HG02678 (cell line): Measurements from ENCODE around the gene BRAT1.

ENCODE experiments used
- ATAC-seq: cut with Tn5 transposase; IDR thresholded peaks from one replicate; pipeline ENCODE4 v1.9.1; 2021; ENCODE audit warnings: mild to moderate bottlenecking, moderate library complexity; ENCODE audit not compliant: unreplicated experiment

The BRAT1 gene

DNA sequence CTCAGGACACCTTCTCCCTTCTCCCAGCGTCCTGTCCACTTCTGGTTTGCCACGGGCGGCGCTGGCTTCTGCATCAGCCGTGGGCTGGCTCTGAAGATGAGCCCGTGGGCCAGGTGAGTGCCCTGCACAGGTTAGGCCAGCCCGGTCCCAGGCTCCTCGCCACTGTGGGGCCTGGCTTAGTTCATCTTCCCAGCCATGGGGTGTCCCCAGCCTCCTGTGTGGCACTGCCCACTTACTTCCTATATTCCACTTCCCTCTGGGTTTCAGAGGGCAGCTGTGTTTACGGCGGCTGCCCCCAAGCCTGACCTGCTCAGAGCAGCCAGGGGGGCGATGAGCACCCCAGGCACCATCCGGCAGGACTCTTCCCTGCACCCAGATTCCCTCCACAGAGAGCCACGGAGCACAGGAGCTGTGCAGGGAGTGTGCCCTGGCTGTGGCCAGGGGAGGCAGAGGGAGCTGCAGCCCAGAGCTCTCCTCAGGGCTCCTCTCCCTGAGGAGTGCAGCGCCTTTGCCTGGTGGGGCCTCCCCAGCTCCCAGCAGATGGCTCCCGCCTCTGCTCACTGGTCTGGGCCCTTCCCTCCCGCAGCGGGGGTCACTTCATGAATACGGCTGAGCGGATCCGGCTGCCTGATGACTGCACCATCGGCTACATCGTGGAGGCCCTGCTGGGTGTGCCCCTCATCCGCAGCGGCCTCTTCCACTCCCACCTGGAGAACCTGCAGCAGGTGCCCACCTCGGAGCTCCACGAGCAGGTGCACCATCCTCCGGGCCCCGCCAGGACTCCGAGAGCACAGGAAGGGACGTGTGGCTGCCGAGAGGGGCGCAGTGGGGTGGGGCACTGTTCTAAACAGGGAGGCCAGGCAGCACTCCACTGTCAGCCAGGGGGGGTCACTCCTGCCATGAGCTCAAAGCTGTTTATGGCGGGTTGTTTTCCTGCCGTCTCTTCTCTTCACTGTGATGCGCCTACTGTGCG is 29.4 kb downstream of the BRAT1 start:
- ATAC-seq, result no peak

DNA sequence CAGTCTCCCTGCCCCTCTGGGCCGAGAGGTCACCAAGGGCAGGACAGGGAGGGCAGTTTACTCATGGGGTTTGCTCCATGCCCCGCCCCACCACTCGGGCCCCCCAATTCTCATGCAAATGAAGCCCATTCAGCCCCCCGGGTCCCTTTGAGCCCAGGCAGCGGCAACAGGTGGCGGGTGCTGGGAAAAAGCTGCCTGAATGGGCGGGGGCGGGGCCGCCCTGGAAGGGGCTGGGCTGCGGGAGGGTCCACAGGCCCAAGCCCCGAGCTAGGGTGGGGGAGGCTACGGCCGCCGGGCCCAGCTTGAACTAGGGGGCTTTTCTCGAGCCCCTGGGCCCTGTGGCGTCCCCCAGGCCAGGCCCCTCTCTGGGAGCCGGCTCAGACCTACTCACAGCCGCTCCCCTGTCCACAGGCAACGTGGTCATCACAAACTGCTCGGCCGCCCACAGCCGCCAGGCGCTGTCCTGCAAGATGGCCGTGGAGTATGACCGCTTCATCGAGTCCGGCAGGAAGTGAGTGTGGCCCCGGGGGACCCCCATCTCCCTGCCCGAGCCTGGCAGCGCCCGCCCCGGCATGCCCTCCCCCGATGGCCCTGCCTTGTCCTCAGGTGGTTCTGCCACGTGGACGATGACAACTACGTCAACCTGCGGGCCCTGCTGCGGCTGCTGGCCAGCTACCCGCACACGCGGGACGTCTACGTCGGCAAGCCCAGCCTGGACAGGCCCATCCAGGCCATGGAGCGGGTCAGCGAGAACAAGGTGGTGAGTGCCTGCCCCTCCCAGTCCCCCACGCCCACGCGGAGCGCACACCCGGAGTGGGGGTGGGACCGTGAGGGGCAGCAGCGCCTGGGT is 30.3 kb downstream of the BRAT1 start:
- ATAC-seq, result no peak

DNA sequence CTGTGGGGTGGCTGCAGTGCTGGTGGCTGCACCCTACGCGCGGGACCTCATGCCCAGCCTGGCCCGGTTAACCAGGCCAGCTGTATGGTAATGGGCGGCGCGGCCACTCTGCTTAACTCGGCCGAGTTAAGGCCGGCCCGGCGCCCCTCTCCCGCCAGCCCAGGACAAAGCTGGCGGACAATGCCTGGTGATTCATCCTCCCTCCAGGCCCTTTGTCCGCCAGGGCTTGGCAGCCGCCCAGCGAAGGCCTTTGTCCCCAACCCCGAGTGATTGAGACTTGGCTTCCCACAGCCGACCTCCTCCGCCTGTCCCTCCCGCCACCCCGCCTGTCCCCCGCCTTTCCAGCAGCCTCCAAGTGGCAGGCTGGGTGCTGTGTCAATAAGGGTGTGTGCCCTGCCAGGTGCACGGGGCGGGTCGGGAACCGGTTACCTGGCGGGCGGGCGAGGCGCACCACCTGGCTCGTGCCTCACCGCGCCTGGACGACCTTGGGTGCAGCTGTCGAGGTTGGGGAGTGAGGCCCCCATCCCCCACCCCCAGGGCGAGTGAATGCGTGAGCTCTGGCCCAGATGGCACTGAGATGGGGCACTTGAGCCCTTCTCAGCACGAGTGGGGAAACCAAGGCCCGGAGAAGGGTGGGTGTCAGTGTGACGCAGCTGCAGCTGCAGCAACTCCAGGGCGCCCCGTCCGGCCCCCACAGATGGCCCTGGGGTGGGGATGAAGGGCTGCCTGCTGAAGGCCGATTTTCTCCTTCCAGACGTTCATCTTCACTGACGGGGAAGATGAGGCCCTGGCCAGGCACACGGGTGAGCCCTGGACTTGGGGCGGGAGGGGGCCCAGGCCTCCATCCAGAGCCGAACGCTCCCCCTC is 31.1 kb downstream of the BRAT1 start:
- no peak for ATAC-seq

DNA sequence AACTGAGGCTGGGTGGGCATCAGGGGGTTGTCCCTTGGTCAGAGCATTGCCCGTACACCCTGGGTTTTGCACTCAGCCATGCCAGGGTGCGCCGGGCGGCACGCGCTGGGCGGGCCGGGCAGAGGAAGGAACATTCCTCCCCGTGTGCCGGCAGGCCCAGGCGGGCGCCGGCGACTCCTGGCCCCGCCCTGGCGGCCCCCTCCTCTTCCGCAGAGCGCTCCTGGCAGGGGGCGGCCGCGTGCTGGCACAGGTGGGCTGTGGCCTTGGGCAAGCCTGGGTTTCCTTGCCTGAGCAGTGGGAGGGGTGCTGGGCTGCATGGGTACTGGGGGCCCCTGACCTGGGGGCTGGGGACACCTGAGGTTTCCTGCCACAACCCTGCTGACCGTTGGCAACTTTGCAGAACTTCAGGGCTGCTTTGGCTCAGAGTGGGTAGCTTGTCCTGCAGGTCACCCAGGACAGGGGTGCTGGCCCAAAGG is 31.8 kb downstream of the BRAT1 start:
- no peak for ATAC-seq

DNA sequence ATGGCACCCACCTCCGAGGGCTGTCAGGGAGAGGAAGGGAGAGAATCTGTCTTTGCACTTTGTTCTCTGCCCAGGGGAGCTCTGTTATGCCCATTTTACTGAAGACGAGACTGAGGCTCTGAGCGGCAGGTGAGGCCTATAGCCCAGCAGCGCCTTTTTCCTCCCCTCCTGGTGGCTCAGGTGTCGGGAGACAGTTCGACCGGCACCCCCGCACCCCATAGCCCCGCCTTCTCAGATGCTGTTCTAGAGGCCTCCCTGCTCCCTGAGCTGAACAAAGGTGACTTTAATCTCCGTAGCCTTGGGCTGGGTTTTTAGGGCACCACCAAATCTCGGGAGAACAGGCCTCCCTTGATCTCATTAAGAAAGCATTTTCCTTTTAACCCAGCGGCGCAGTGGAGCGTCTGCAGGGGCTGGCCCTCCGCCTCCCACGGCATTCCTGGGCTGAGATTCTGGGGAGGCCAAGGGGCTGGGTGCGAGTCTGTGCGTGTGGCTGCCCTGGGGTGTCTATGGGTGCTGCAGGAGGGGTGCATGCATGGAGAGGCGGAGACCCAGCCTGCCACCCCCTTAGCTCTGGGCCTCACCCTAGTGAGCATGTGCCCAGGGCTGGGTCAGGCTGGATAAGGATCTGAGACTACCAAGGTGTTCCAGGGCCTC is 32.4 kb downstream of the BRAT1 start:
- ATAC-seq, result no peak

DNA sequence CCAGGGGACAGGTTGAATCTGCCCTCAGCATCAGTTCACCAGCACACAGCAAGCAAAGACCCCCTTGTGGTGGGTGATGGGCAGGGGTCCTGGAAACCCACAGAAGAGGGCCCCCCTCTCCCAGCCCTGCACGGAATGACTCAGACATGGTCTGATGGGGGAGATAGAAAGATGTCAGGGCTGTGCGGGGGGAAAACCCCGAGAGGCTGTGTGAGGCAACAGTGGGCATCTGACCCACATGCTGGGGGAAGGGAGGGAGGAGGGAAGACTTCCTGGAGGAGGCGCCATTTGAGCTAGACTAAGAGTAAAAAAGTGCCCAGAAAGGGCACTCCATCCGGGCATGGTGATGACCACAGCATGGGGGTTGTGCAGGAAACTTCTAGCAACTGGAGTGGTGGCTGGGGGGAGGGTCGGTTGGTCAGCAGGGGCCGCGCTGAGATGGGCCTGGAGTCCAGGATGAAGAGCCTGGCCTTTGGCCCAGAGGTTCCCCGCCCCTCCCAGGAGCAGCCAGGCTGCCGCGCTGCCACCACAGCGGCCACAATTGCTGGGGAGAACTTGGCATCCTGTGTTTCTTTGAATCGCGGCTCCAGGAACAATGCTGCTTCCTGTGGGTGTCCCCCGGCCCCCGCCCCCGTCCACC is 33.3 kb downstream of the BRAT1 start:
- ATAC-seq, result no peak

DNA sequence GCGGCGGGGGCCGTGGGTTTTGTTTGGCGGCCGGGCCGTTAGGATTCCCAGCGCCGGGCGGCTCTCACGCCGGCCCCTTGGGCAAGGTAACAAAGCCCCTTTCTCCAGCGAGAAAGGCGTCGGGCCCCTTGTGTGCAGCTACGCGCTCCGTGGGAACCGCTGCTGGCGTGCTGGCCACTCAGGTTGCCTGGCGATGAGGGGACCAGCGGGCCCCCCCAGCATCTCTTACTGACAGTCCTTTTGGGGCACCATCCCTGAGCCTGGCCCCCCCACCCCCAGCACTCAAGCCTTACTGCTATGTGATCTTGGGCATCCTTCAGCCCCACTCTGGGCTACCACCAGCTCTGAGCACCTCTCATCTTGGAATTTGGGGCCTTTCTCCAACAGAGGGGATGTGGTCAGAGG is 34.0 kb downstream of the BRAT1 start:
- no peak for ATAC-seq

DNA sequence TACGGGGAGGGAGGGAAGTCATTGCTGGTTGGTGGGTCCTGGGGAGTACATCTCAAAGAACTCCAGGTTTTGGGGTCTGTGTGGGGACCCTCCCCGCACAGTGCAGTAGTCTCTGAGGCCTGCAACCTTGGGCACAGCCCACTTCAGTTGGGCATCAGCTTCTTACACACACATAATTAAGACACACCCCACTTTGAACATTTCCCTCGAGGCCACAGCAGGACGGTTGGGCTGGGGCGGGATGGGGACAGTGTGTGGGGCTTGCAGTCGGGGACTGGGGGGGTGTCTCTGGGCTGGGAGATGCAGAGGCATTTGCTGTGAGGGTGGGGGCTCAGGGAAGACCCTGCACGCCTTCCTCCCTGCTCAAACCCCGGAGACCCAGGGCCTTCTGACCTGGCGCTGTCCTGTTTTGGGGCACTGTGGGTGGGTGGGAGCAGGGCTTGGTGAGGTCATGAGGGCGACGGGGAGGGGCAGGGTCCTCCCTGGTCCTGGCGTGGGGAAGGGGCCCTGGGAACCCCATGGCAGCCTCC is 34.5 kb downstream of the BRAT1 start:
- ATAC-seq, result no peak

DNA sequence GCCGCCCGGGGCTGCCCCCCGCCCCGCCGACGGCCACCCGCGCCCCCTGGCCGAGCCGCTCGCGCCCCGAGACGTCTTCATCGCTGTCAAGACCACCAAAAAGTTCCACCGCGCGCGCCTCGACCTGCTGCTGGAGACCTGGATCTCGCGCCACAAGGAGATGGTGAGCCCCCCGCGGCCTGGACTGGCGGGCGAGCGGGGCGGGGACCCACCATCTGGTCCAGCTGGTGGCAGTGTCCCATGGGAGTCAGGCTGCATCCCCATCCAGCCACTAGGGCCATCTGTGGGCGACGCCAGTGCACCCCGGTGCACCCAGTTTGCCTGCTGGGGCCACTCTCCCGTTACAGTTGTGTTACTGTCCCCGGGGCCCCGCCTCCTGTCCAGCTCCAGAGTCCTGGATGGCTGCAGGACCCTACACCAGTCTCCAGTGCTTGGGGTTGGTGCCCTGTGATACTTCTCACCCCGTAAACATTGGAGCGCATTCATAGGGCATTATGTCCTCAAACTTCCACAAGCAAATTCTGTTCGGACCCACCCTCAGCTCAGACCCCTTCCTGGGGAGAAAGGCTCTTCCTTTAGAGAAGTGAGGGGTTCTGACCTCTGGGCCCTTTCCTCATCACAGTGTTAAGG is 35.1 kb downstream of the BRAT1 start:
- no peak for ATAC-seq

DNA sequence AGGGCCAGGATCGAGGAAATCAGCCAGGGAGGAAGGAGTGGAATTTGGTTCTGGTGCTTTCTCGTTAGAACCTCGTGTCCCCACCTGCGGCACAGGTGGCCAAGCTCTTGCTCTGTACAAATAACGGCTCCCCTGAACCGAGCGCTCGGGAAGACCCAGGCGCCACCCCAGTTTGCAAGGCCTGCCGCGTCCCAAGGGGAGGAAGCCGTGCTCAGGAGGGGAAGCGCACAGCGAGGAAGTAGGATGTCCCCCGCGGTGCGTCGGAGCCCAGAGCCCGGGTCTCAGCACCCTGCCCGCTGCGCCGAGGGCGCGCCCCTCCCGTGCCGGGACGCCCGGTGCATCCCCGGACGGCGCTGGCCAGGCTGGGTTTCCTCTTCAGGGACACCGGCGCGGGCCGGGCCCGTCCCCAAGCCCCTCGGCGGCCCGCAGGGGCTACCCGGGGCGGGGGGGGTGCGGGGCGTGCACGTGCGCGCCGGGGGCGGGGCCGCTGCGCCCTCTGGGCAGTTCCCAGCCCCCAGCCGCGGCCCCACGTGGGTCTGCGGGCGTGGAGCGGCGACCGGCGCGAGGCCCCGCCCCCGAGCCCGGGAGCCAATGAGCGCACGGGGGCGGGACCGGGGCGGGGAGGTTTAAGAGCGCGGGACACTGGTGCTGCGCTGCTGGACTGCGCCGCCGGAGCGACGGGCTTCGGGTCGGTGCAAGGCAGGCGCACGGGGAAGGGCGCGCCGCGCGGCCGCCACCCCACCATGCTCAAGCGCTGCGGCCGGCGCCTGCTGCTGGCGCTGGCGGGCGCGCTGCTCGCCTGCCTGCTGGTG is 36.0 kb downstream of the BRAT1 start, which contains the start of gene LFNG:
TSS of gene LFNG (plus strand) at position 656 of the 812 bp plus-strand sequence. CDS start at position 744, 88 bp downstream.
- ATAC-seq, result peak; percentile 91

DNA sequence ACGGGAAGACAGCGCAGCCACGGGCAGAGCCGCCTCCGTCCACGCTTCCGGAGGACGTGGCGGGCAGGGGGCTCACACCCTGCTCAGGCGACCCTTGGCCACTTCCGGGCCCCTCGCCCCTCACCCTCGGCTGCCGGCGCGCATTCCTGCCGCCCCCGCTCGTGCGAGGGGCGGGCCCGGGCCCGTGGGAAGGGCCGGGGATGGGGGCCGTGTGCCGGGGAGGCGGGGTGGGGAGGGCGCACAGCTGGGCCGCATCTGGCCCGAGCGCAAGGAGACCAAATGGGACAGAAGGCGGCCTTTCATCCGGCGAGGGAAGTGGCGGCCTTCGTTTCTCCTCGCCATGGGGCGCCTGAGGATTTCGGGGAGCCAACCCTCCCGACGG is 36.6 kb downstream of the BRAT1 start:
- ATAC-seq, result no peak

DNA sequence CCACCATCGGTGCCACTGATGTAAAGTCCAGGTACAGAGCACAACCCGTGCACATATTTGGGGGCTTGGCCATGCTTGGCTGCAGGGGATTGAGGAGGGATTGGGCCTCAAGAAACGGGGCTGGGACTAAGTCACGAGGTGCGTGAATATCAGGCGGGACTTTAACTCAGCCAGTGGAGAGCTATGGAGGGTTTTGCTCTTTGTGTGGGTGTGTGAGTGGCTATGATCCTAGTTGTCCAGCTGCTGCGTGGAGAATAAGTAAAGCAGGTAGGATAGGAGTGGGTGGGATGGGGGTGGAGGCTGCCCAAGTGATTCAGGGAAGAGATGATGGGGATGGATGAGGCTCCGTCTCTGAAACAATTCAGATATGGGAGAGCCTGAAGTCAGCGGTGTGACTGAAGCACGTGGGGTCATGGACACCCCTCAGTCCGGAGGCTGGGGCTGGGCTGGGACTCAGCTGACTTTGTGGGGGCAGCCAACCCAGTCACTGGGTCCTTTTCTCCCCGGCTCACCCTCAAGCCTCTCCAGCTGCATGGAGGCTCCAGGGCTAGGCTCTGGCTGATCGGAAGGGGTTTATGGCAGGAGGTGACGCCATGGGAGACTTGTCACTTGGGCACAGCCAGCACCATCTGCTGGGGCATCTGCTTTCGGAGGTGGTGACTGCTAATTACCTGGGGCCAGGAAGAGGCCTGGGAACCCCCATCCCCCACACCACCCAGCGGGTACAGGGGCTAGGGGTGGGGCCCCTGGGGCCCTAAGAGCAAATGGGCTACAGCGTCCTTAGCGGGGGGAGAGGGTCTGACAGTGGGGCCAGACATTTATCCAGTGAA is 37.4 kb downstream of the BRAT1 start:
- no peak for ATAC-seq

DNA sequence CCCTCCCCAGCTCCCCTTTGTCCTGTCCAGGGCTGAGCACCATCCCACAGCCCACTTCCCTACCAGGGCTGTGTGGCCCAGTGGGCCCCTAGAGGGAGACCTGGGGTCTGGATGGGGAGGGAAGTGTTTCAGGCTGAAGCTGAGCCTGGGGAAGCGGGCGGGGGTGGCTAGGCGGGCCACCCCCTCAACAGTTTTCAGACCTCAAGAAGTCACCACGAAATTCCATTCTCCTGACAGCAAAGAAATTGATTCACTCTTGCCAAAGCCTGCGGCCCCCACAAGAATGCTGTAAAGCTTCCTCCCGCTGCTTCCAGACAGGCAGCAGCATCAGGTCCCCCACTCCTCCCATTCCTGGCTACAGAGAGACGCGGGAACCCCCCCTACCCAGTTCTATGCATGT is 38.3 kb downstream of the BRAT1 start:
- ATAC-seq, result no peak

DNA sequence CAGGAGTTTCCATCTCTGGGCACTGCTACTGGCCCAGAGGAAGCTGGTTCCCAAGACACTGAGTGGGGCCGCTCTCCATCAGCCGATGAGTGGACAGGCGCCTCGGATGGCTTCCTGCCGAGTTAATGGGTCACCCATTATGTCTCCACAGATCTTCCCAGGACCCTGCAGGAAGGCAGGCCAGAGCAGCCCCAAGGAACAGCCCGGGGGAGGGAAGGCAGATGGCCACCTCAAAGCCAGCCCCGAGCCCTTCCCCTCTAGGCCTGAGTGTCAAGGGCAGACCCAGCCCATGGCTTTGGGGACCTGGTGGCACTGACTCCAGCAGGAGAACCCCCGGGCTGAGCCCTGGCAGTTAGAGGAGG is 39.1 kb downstream of the BRAT1 start:
- no peak for ATAC-seq

DNA sequence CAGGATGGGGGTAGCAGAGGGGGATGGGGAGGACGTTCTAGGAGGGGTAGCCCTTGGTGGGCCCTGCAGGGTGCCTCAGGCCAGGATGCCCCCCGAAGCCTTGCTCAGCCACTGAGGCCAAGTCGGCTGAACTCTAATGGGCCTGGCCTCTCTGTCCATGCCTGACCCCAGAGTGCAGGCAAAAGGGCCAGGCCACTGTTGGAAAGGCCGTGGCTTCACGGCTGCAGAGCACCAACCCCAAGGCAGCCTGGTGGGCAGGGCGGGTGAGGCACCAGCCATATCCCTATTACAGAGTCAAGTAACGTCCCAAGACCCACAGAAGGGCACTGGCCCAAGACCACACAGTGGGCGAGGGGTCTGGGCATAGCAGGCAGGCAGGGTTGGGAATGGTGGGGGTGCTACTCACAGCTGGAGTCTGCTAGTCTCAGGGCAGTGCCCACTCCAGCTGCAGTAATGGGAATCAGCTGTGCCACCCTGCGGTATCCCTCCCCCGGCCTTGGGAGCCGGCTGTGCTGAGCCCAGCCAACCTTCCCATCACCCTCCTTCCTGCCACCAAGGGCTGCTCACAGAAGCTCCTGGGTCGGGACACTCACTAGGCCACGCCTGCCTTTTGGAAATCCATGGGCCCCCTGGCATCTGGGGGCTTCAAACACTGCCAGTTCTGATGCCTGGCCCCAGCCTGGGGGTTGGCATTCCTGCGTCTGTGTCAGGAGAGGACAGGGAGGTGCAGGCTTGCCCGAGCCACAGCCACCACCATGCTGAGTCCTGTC is 39.7 kb downstream of the BRAT1 start:
- ATAC-seq, result no peak
